IMR-90 (cell line): ENCODE measurements around the gene ERVH48-1.

ENCODE experiments used
- BHLHE40 ChIP-seq: fragments of 150-350 bp; IDR thresholded peaks from 2 replicates; pipeline ENCODE4 v1.6.1; 2016; ENCODE audit warnings: mild to moderate bottlenecking, low read depth, low read length
- CEBPB ChIP-seq: IDR thresholded peaks from 2 replicates; pipeline ENCODE4 v1.6.1; 2012; ENCODE audit warnings: low read depth, low read length, improper control_type of control experiment
- CHD1 ChIP-seq: IDR thresholded peaks from 2 replicates; pipeline ENCODE4 v1.6.1; 2012; ENCODE audit warnings: low read depth, low read length, improper control_type of control experiment
- FOS ChIP-seq: fragments of 150-350 bp; IDR thresholded peaks from 2 replicates; pipeline ENCODE4 v1.6.1; 2016; ENCODE audit warnings: low read depth, low read length
- MAZ ChIP-seq: IDR thresholded peaks from 2 replicates; pipeline ENCODE4 v1.6.1; 2012; ENCODE audit warnings: low read depth, mild to moderate bottlenecking, low read length, improper control_type of control experiment, moderate library complexity, borderline replicate concordance
- POLR2A ChIP-seq: IDR thresholded peaks from 2 replicates; pipeline ENCODE4 v1.6.1; 2012; ENCODE audit warnings: mild to moderate bottlenecking, low read depth, low read length
- RFX5 ChIP-seq: IDR thresholded peaks from 2 replicates; pipeline ENCODE4 v1.8.0; 2012; ENCODE audit warnings: low read depth, mild to moderate bottlenecking, low read length, moderate library complexity
- TF ChIP-seq, protein P1 (sequence below): conservative IDR thresholded peaks from 2 replicates; pipeline ENCODE4 v1.5.1; 2012; ENCODE audit warnings: mild to moderate bottlenecking, low read depth, low read length, improper control_type of control experiment
- TF ChIP-seq, protein P2 (sequence below): fragments of 150-350 bp; IDR thresholded peaks from 2 replicates; pipeline ENCODE4 v1.6.1; 2017; ENCODE audit warnings: mild to moderate bottlenecking, antibody characterized with exemption, low read length, low read depth

DNA sequence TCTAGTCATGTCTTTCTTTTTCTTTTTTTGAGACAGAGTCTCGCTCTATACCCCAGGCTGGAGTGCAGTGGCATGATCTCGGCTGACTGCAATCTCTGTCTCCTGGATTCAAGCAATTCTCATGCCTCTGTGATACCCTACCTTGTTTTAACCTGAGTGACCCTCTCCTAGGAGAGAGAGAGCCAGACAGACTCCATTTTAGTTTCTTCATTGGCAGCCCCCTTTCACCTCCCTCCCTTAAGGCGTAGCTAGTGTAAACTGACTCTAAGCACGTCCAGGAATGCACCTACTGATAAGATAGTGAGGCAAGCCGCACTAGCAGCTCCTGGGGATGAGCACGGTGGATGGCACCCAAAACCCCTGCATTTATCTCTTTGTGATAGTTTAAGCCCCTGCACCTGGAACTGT is 43.8 kb upstream of the ERVH48-1 start:
- TF ChIP-seq, protein P1, sequence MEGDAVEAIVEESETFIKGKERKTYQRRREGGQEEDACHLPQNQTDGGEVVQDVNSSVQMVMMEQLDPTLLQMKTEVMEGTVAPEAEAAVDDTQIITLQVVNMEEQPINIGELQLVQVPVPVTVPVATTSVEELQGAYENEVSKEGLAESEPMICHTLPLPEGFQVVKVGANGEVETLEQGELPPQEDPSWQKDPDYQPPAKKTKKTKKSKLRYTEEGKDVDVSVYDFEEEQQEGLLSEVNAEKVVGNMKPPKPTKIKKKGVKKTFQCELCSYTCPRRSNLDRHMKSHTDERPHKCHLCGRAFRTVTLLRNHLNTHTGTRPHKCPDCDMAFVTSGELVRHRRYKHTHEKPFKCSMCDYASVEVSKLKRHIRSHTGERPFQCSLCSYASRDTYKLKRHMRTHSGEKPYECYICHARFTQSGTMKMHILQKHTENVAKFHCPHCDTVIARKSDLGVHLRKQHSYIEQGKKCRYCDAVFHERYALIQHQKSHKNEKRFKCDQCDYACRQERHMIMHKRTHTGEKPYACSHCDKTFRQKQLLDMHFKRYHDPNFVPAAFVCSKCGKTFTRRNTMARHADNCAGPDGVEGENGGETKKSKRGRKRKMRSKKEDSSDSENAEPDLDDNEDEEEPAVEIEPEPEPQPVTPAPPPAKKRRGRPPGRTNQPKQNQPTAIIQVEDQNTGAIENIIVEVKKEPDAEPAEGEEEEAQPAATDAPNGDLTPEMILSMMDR = no peak
- TF ChIP-seq POLR2A (no peak), BHLHE40 (no peak), CEBPB (no peak), CHD1 (no peak), RFX5 (no peak), FOS (no peak), MAZ (no peak)
- TF ChIP-seq, protein P2, sequence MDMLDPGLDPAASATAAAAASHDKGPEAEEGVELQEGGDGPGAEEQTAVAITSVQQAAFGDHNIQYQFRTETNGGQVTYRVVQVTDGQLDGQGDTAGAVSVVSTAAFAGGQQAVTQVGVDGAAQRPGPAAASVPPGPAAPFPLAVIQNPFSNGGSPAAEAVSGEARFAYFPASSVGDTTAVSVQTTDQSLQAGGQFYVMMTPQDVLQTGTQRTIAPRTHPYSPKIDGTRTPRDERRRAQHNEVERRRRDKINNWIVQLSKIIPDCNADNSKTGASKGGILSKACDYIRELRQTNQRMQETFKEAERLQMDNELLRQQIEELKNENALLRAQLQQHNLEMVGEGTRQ = no peak
